ENCODE results near the gene CD2AP. TPM values are rescaled to one million over a fixed set of nuclear protein-coding genes. Genes with fewer than 3 reads are reported as not detected.

Gene CD2AP
- total RNA-seq, 3 donors from 2014 or later, result 61.7 to 173 (median 104) TPM

DNA sequence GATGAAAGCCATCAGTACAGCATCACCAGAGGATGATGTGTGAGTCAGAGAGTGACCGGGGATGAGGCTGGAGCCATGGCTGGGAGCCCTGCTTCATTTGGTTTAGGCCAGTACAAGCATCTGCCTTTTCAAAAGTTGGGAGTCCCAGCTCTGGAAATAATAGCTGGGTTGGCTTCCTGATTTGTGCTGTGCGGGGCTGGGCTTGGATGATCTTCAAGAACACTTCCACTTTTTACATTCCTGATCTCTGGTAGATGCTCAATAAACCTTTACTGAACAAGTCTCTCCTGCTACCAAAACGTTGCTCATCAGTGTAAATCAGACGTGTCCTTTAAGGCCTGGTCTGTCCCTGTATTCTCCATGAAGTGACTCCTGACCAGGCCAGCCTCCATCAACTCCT, 176.7 kb downstream of the CD2AP start:
- Histone ChIP-seq H3K36me3 (ENCODE audit: low read depth) (no peaks in the 10 kb centered on the region), H3K4me1 (ENCODE audit: low read depth) (peaks cover 5% of the 10 kb centered on the region), H3K4me3 (no peak overlapping the region), H3K9me3 (no peaks in the 10 kb centered on the region)
- ATAC-seq, result no peak
- TF ChIP-seq, protein P1, sequence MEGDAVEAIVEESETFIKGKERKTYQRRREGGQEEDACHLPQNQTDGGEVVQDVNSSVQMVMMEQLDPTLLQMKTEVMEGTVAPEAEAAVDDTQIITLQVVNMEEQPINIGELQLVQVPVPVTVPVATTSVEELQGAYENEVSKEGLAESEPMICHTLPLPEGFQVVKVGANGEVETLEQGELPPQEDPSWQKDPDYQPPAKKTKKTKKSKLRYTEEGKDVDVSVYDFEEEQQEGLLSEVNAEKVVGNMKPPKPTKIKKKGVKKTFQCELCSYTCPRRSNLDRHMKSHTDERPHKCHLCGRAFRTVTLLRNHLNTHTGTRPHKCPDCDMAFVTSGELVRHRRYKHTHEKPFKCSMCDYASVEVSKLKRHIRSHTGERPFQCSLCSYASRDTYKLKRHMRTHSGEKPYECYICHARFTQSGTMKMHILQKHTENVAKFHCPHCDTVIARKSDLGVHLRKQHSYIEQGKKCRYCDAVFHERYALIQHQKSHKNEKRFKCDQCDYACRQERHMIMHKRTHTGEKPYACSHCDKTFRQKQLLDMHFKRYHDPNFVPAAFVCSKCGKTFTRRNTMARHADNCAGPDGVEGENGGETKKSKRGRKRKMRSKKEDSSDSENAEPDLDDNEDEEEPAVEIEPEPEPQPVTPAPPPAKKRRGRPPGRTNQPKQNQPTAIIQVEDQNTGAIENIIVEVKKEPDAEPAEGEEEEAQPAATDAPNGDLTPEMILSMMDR (IDR thresholded peaks at IDR 0.05), result no peak
- intact Hi-C loops (cut with DNase I, micrococcal nuclease), result no loop called here
- no peak for DNase-seq

DNA sequence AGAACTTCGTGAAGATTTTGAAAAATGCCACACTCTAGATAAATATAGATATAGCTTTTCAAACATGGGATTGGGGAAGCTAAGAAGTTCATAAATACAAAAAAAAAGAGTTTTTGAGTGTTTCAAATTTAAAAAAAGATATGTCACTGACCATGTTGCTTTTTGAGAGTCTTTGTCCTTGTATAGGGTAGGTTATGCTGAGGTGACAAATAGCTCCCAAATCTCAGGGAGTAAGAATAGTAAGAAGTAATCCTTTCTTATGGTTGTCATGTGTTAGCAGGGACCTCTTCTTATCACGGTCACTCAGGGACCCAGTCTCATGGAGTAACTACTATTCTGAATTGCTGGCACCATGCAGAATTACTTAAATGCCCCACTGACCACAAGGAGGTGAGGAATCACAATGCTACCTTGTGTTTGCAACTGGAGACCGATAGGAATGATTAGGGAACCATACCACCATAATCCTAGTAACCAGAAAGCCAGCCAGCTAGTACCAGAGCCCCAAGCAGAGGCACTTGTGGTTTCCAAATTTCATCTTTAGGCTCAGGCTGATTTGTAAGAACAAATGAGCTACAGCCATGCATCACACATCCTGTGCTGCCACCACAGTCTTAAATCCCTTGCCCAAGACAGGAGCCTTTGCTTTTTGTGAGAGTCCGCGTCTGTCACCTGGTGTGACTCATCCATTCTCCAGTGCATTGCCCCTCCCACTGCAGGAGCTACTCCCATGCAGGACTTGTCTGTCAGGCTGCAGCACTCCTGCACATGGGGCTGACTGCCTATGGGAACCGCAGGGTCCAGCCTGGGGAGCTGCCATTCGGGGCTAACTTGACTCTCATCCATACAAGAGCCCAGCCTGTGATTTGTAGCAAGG, 178.4 kb downstream of the CD2AP start:
- peak; percentile 95 for ATAC-seq
- intact Hi-C loops (cut with DNase I, micrococcal nuclease), result no loop called here
- TF ChIP-seq, protein P1 (IDR thresholded peaks at IDR 0.05), result no peak
- no peaks in the 10 kb centered on the region for H3K9me3 ChIP-seq
- H3K4me3 ChIP-seq, result no peak overlapping the region
- H3K4me1 ChIP-seq (ENCODE audit: low read depth), result peaks cover 5% of the 10 kb centered on the region
- DNase-seq, result peak; percentile 53 to 58 (median 54)
- H3K36me3 ChIP-seq (ENCODE audit: low read depth), result no peaks in the 10 kb centered on the region

DNA sequence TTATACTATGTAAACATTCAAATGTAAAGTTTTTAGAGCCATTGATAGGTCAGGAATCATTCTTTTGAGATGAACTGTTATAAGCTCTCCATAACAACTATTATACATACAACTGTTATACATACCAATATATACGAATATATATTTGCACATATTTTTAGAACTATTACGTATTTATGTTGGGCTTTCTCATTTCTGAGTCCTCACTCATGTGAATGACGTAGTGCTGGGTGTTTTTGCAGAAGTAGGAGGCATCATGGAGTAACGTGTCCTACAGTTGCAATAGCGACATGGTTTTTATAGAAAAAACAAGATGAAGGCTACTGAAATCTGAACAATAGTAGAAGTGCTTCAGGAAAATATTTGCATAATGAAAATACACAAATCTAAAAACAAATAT, 184.4 kb downstream of the CD2AP start:
- no peaks in the 10 kb centered on the region for H3K9me3 ChIP-seq
- TF ChIP-seq, protein P1 (IDR thresholded peaks at IDR 0.05), result no peak
- ATAC-seq (no peak), DNase-seq (no peak)
- intact Hi-C loops (cut with DNase I, micrococcal nuclease), result no loop called here
- no peak overlapping the region for H3K4me3 ChIP-seq
- H3K36me3 ChIP-seq (ENCODE audit: low read depth), result no peaks in the 10 kb centered on the region
- no peaks in the 10 kb centered on the region for H3K4me1 ChIP-seq (ENCODE audit: low read depth)

DNA sequence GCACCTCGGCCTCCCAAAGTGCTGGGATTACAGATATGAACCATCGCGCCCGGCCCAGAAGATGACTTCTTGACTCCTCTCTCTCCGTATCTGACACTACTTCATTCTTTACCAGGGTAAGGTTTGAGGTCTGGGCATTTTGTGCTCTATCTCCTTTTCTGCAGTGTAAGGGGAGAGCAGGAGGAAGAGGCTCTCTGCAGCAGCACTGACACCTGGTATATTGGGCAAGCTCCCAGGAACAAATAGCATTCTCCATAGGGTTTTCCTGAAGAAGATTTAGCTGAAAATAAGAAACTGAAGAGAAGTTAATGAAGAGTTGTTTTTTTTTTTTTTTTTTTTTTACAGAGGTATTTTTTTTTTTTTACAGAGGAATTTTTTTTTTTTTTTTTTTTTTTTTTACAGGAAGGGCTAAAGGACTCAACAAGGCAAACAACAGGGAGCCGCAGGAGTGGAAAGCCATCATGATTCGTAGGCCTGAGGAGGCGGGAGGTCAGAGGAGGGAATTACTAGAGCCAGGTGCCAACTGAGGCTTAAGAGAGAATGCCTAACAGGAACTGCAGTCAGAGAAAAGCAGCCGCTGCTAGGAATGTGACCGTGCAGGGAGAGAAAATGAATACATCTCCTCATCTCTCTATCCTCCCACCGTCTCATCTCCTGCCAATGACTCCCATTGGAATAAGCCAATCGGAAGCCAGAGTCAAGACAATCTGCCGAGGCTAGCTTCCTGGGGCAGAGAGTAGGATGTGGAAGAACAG, 186.1 kb downstream of the CD2AP start:
- no peaks in the 10 kb centered on the region for H3K9me3 ChIP-seq
- no peaks in the 10 kb centered on the region for H3K4me1 ChIP-seq (ENCODE audit: low read depth)
- H3K36me3 ChIP-seq (ENCODE audit: low read depth), result no peaks in the 10 kb centered on the region
- DNase-seq (no peak), ATAC-seq (no peak)
- intact Hi-C loops (cut with DNase I, micrococcal nuclease), result no loop called here
- TF ChIP-seq, protein P1 (IDR thresholded peaks at IDR 0.05), result no peak
- no peak overlapping the region for H3K4me3 ChIP-seq

DNA sequence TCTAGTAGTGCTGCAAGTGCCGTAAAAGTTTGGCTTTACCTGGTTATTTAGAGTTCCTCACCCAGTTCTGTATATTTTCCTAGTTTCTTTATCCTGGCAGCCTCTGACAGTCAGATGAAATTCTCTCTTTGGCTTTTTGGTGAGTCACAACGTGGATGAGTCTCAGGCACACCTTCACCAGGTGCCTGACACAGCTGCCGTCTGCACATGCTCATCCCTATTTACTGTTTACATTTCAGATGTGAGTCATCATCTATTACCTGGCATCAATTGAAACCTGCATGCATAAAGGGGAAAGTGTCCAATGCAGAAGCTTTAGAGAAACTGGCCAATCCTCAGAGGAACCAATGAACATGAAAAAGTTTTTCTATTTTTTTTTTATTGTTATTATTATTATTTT, 187.5 kb downstream of the CD2AP start:
- TF ChIP-seq, protein P1 (IDR thresholded peaks at IDR 0.05), result no peak
- no peak for DNase-seq
- peak; percentile 94 for ATAC-seq
- Histone ChIP-seq H3K4me1 (ENCODE audit: low read depth) (no peaks in the 10 kb centered on the region), H3K9me3 (no peaks in the 10 kb centered on the region), H3K4me3 (no peak overlapping the region), H3K36me3 (ENCODE audit: low read depth) (no peaks in the 10 kb centered on the region)
- intact Hi-C loops (cut with DNase I, micrococcal nuclease), result no loop called here
